22Rv1 (cell line): ENCODE data around the gene SBDS.

ENCODE experiments used
- CTCF ChIP-seq: fragments of 450-650 bp; IDR thresholded peaks from 2 replicates; pipeline ENCODE4 v1.5.1; 2017; ENCODE audit warnings: mild to moderate bottlenecking
- ZFX ChIP-seq: fragments of 450-650 bp; IDR thresholded peaks from 2 replicates; pipeline ENCODE4 v1.6.1; 2017; ENCODE audit warnings: antibody characterized with exemption, borderline replicate concordance

GRCh38 chr7:66967029-66967428, 28.4 kb downstream of the SBDS start:
- TF ChIP-seq CTCF (no peak), ZFX (no peak)
